Stimulated activated CD8-positive, alpha-beta memory T cell treated with anti-CD3 and anti-CD28 coated beads, Interleukin-12 subunit alpha, Interleukin-12 subunit beta, amount 100 ng/mL, for 24 hours (primary cell): ENCODE measurements around the gene ZNF592.

Experiments used
- DNase-seq: peaks from one replicate; pipeline ENCODE4 v3.0.0-alpha.2; 2020; ENCODE audit errors: extremely low read depth

The ZNF592 gene

GRCh38 chr15:84811151-84811550 lies 62.8 kb downstream of the ZNF592 start:
- DNase-seq, result no peak

GRCh38 chr15:84811828-84812227 lies 63.4 kb downstream of the ZNF592 start:
- DNase-seq, result no peak

GRCh38 chr15:84812842-84813241 lies 64.5 kb downstream of the ZNF592 start:
- no peak for DNase-seq

- no peak for DNase-seq
Observed at GRCh38 chr15:84813435-84813834, 65.0 kb downstream of the ZNF592 start.

- no peak for DNase-seq
Observed at GRCh38 chr15:84813931-84814330, 65.5 kb downstream of the ZNF592 start.

- DNase-seq, result no peak
Observed at GRCh38 chr15:84814916-84815315, 66.5 kb downstream of the ZNF592 start.

- no peak for DNase-seq
Observed at GRCh38 chr15:84816694-84817465, 68.5 kb downstream of the ZNF592 start, which contains the start of gene ALPK3. TSS of gene ALPK3 (plus strand) at chr15:84817356. CDS start at chr15:84817453, 97 bp downstream.

- DNase-seq, result no peak
Observed at GRCh38 chr15:84817466-84818081, 69.2 kb downstream of the ZNF592 start.

GRCh38 chr15:84818261-84819131 lies 70.1 kb downstream of the ZNF592 start:
- DNase-seq, result no peak

GRCh38 chr15:84819291-84819768 lies 70.9 kb downstream of the ZNF592 start:
- no peak for DNase-seq

- DNase-seq, result no peak
Observed at GRCh38 chr15:84819791-84820190, 71.4 kb downstream of the ZNF592 start.

- DNase-seq, result no peak
Observed at GRCh38 chr15:84821501-84822021, 73.2 kb downstream of the ZNF592 start.

- no peak for DNase-seq
Observed at GRCh38 chr15:84822653-84823281, 74.4 kb downstream of the ZNF592 start.

GRCh38 chr15:84823282-84823878 lies 75.0 kb downstream of the ZNF592 start:
- no peak for DNase-seq

- no peak for DNase-seq
Observed at GRCh38 chr15:84824260-84825007, 76.0 kb downstream of the ZNF592 start.

GRCh38 chr15:84826369-84826823 lies 78.0 kb downstream of the ZNF592 start:
- DNase-seq, result no peak

- DNase-seq, result no peak
Observed at GRCh38 chr15:84827246-84827645, 78.9 kb downstream of the ZNF592 start.

- DNase-seq, result no peak
Observed at GRCh38 chr15:84828086-84828908, 79.9 kb downstream of the ZNF592 start.

- no peak for DNase-seq
Observed at GRCh38 chr15:84829428-84829827, 81.0 kb downstream of the ZNF592 start.
